Karpas-422 (cell line): Measurements from ENCODE around the gene GAR1. TPM values are rescaled to one million over a fixed set of nuclear protein-coding genes. Genes with fewer than 3 reads are reported as not detected.

Experiments
- DNase-seq: peaks from one replicate; pipeline ENCODE4 v3.0.0-alpha.2; 2015
- H2AFZ ChIP-seq: fragments of 200-600 bp; sonication (generic); 2 replicates; pipeline ENCODE4 v1.6.1; 2014; ENCODE audit warnings: antibody characterized with exemption, low read length, mixed read lengths
- H3K27ac ChIP-seq: fragments of 200-600 bp; sonication (generic); 2 replicates; pipeline ENCODE4 v1.5.1; 2014; ENCODE audit warnings: mild to moderate bottlenecking, low read length, moderate library complexity
- H3K27me3 ChIP-seq: fragments of 200-600 bp; sonication (generic); 2 replicates; pipeline ENCODE4 v1.6.1; 2014; ENCODE audit warnings: low read length, mixed read lengths
- H3K36me3 ChIP-seq: fragments of 200-600 bp; sonication (generic); 2 replicates; pipeline ENCODE4 v1.6.1; 2014; ENCODE audit warnings: low read length, mixed read lengths; ENCODE audit not compliant: insufficient read depth
- H3K4me1 ChIP-seq: fragments of 200-600 bp; sonication (generic); 2 replicates; pipeline ENCODE4 v1.6.1; 2014; ENCODE audit warnings: mild to moderate bottlenecking, low read length, mixed read lengths
- H3K4me2 ChIP-seq: fragments of 200-600 bp; sonication (generic); 2 replicates; pipeline ENCODE4 v1.6.1; 2014; ENCODE audit warnings: low read length, low read depth, mild to moderate bottlenecking; ENCODE audit not compliant: poor library complexity, severe bottlenecking
- H3K4me3 ChIP-seq: fragments of 200-600 bp; sonication (generic); 2 replicates; pipeline ENCODE4 v1.5.1; 2014; ENCODE audit warnings: mild to moderate bottlenecking, antibody characterized with exemption, low read length, mixed read lengths
- H3K79me2 ChIP-seq: fragments of 200-600 bp; sonication (generic); 2 replicates; pipeline ENCODE4 v1.6.1; 2014; ENCODE audit warnings: mild to moderate bottlenecking, low read length, mixed read lengths
- H3K9ac ChIP-seq: fragments of 200-600 bp; sonication (generic); 2 replicates; pipeline ENCODE4 v1.6.0; 2014; ENCODE audit warnings: low read length
- H3K9me2 ChIP-seq: fragments of 200-600 bp; sonication (generic), shearing (Covaris generic); replicated peaks from 2 replicates; pipeline ENCODE4 v1.6.0; 2014; ENCODE audit warnings: mild to moderate bottlenecking, low read length, moderate library complexity; ENCODE audit not compliant: insufficient read depth
- H3K9me3 ChIP-seq: fragments of 300-700, 200-600 bp; sonication (generic); 2 replicates; pipeline ENCODE4 v1.6.1; 2014; ENCODE audit warnings: low read length, mixed read lengths
- H4K20me1 ChIP-seq: fragments of 200-600 bp; sonication (generic); 2 replicates; pipeline ENCODE4 v1.6.1; 2014; ENCODE audit warnings: mild to moderate bottlenecking, antibody characterized with exemption, low read length, low read depth; ENCODE audit not compliant: insufficient read depth
- total RNA-seq: library from RNA; depleted of rRNA; stranded (reverse); fragments of >200 nt; shearing (Covaris generic); gene quantifications from 2 replicates; pipeline ENCODE4 v1.2.3, GENCODE V29; 2014; ENCODE audit warnings: low replicate concordance; rRNA removed

The GAR1 gene
- total RNA-seq, 1 experiment from 2014 or later = 13.5 TPM

DNA sequence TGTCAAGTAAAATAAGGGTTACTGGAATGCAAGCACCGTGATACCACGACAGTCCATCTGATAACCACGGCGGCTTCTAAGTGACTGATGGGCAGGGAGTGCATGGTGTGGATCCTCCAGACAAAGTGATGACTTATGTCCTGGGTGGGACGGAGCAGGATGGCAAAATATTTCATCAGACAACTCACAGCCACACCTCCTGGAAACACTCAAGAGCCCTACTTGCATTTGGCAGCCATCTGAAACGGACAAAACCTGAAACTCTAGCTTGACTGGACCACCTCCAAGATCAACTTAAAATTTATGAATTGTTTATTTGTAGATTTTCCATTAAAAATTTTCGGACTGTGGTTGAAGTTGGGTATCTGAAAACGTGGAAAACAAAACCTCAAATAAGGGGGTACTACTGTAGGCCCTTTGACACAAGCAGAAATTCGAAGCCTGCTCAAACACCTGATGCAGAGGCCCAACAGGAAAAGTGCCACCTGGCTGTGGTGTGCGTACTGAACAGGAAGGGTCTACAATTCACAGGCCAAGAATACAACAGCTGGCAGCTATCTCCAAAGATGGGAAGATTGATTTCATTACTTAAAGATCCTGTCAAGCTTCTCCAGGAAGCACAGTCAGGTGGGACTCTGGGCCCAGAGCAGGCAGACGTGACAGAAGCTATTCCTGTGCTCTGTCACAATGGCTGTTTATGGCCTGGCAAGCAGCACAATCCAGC, 58.4 kb downstream of the GAR1 start:
- no peak overlapping the region for H2AFZ ChIP-seq

More for the DNA sequence above, 58.4 kb downstream of the GAR1 start:
- no peaks in the 10 kb centered on the region for H3K9me2 ChIP-seq
- H3K36me3 ChIP-seq = no peaks in the 10 kb centered on the region
- H4K20me1 ChIP-seq = no peaks in the 10 kb centered on the region
- no peak overlapping the region for H3K9ac ChIP-seq
- H3K4me1 ChIP-seq = peaks cover 6% of the 10 kb centered on the region; the same call in 1 of the 2 replicates
- H3K27ac ChIP-seq = no peak overlapping the region
- no peaks in the 10 kb centered on the region for H3K27me3 ChIP-seq
- no peaks in the 10 kb centered on the region for H3K79me2 ChIP-seq
- no peaks in the 10 kb centered on the region for H3K9me3 ChIP-seq
- DNase-seq = no peak
- no peak overlapping the region for H3K4me2 ChIP-seq
- H3K4me3 ChIP-seq = no peak overlapping the region

Other genes starting within 250 kb of the GAR1 start
- 7.8 and 16.6 TPM in 2 replicates for gene CASP6, start 112.3 kb upstream of the GAR1 start, total RNA-seq
- 5.8 and 20.6 TPM in 2 replicates for gene PLA2G12A, start 85.7 kb upstream of the GAR1 start, total RNA-seq
- gene CFI, start 13.8 kb upstream of the GAR1 start, total RNA-seq = 0.79 TPM in 1 of 2 replicates, not detected in the other
- 0.40 TPM in 1 of 2 replicates, not detected in the other for gene RRH, start 12.2 kb downstream of the GAR1 start, total RNA-seq
- 0.19 TPM in 1 of 2 replicates, not detected in the other for gene LRIT3, start 32.3 kb downstream of the GAR1 start, total RNA-seq
- not detected in 2 replicates for gene EGF, start 97.1 kb downstream of the GAR1 start, total RNA-seq